ENCODE results near the gene SESN1.
"Not testable (repeated sequence)": the region's sequence is repeated elsewhere in the genome, so short reads cannot be mapped to it uniquely, and the experiment has no call there.

DNA sequence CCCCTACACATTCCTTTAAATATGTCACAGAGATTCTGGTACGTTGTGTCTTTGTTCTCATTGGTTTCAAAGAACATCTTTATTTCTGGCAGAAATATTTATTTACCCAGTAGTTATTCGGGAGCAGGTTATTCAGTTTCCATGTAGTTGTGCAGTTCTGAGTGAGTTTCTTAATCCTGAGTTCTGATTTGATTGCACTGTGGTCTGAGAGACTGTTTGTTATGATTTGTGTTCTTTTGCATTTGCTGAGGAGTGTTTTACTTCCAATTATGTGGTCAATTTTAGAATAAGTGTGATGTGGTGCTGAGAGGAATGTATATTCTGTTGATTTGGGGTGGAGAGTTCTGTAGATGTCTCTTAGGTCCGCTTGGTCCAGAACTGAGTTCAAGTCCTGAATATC lies 18.0 kb upstream of the SESN1 start:
- TF ChIP-seq PKNOX1 (IDR thresholded peaks at IDR 0.05); HDGF (IDR thresholded peaks at IDR 0.05; ENCODE audit: borderline replicate concordance): not testable (repeated sequence)

All from HEK293T (cell line).